Motor neuron (in vitro differentiated cells): ENCODE measurements around the gene RMI2. TPM values are rescaled to one million over a fixed set of nuclear protein-coding genes. Genes with fewer than 3 reads are reported as not detected.

Source experiments
- ATAC-seq, 8 experiments: fragments of 200-7000 bp; cut with Tn5 transposase; replicated peaks in 6 of 8; 2 replicates each; pipeline ENCODE4 v1.8.0; 2021; ENCODE audit warnings: mild to moderate bottlenecking in 8 of 8, moderate library complexity in 8 of 8
- H3K27ac ChIP-seq, 2 donors: fragments of 250-450 bp; sonication (Bioruptor Pico); 2 replicates each; pipeline ENCODE4 v1.9.0; 2021; ENCODE audit warnings: antibody characterized with exemption in 2 of 2, mild to moderate bottlenecking in 2 of 2, moderate library complexity in 1 of 2
- H3K4me1 ChIP-seq, 2 donors: fragments of 250-450 bp; sonication (Bioruptor Pico); replicated peaks in 1 of 2; 2 replicates each; pipeline ENCODE4 v1.6.1; 2021; ENCODE audit warnings: antibody characterized with exemption in 2 of 2, mild to moderate bottlenecking in 2 of 2, moderate library complexity in 1 of 2
- H3K4me3 ChIP-seq, 5 donors: fragments of 250-450 bp; sonication (Bioruptor Pico); 2 replicates each; pipeline ENCODE4 v1.9.0; 2021; ENCODE audit warnings: antibody characterized with exemption in 5 of 5, mild to moderate bottlenecking in 5 of 5, moderate library complexity in 4 of 5
- WGBS, 10 experiments: fragments of 450-650 bp; shearing (Covaris generic); methylation state at CpG; one replicate each; pipeline ENCODE4 v1.0.0; 2022; 5-methylcytosine and 5-hydroxymethylcytosine counted together
- in situ Hi-C, 9 experiments: fragments of 400-800 bp; cut with MboI; loops; one replicate each; pipeline ENCODE4 v1.15.0; 2021; ENCODE audit warnings: low sequenced_read_pairs in 9 of 9, low pct_unique_long_range_greater_than_20kb in 2 of 9; ENCODE audit not compliant: unreplicated experiment in 9 of 9
- total RNA-seq, 8 experiments: library from RNA; unstranded; fragments of 300-600 nt; gene quantifications; 2 replicates each; pipeline versions ENCODE4 v1.2.3 to v1.2.4, GENCODE V29; 2022

The RMI2 gene
- total RNA-seq, 8 experiments from 2014 or later = 1.6 to 22.7 (median 5.2) TPM

DNA sequence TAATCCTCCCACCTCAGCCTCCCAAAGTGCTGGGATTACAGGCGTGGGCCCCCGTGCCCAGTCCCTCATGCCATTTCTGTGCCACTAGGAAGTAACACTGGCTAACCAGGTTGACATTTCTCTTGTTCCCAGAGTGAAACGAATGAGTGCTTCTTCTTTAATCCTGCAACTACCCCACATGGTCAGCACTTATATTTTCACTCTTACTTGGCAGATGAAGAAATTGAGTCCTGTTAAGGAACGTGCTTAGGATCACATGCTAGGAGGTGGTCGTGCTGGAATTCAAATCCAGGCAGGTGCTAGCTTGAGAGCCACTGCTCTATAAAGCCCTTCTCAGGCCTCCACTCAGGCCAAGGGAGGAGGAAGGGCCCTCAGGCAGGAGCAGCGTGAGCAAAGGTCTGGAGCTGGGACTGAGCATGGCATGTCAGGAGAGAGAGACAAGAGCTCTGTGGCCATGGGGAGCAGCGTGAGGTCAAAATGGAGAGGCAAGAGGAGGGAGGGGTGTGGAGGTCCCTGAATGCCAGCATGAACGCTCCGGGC is 18.5 kb upstream of the RMI2 start:
- in situ Hi-C loops = loop anchor here in 1 of 9 experiments (25.0 kb wide), 1 partner anchor 365 kb away; no protein-coding TSS in a partner anchor
- H3K4me3 ChIP-seq = no peak overlapping the region
- peaks cover 11 to 13% of the 10 kb centered on the region in 2 donors for H3K4me1 ChIP-seq
- WGBS, 10 experiments = 60 to 100% (median 97%) methylated on average over 1 to 5 of the region's 9 CpGs; no CpG with 5 or more reads in 2 of the 10 experiments
- ATAC-seq = no peak
- no peak overlapping the region for H3K27ac ChIP-seq

GRCh38 chr16:11327277-11328171 is 17.7 kb upstream of the RMI2 start:
- Histone ChIP-seq H3K4me1 (peaks cover 11 to 13% of the 10 kb centered on the region in 2 donors), H3K27ac (no peak overlapping the region), H3K4me3 (no peak overlapping the region)
- WGBS, 10 experiments = 63 to 90% (median 80%) methylated on average over 4 to 9 of the region's 23 CpGs; no CpG with 5 or more reads in 4 of the 10 experiments
- in situ Hi-C loops = loop anchor here in 1 of 9 experiments (25.0 kb wide), 1 partner anchor 365 kb away; no protein-coding TSS in a partner anchor
- peak in 2 of 8 experiments; percentile 4 to 9 for ATAC-seq

- Histone ChIP-seq H3K4me1 (peaks cover 11 to 13% of the 10 kb centered on the region in 2 donors), H3K27ac (peak overlapping the region; percentile 42 to 75), H3K4me3 (no peak overlapping the region)
- ATAC-seq = peak; percentile 84 to 97 (median 94)
- in situ Hi-C loops = loop anchor here in 1 of 9 experiments (25.0 kb wide), 1 partner anchor 366 kb away; no protein-coding TSS in a partner anchor
- 0 to 83% (median 13%) methylated on average over 1 to 11 of the region's 12 CpGs; no CpG with 5 or more reads in 1 of the 10 experiments for WGBS, 10 experiments
These were observed 16.8 kb upstream of the RMI2 start for GRCh38 chr16:11328172-11329070.

DNA sequence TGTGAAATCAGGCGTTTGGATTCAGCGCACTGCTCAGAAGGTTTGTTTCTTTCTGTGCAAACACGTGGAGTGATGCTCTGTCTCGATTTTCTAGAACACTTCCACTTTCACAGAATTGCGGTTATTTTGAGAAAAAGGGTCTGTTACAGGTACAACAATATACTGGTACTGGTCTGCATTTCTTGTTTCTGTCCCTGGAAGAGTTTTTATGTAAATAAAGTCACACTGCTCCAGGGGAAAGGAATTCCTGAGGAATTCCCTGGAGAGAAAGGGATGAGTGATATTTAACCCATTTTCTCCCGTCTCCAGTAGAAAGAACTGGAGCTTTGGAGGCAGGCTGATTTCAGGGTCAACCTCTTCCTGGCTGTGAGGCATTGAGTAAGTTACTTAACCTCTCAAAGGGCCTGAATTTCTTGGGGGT is 16.2 kb upstream of the RMI2 start:
- Histone ChIP-seq H3K4me1 (peaks cover 11 to 13% of the 10 kb centered on the region in 2 donors), H3K27ac (peak overlapping the region in 1 of 2 donors; percentile 70), H3K4me3 (no peak overlapping the region)
- WGBS, 10 experiments = 0 to 33% (median 7%) methylated on average over 1 to 4 of the region's 6 CpGs; no CpG with 5 or more reads in 1 of the 10 experiments
- in situ Hi-C loops = loop anchor here in 1 of 9 experiments (25.0 kb wide), 1 partner anchor 367 kb away; no protein-coding TSS in a partner anchor
- peak in 7 of 8 experiments; percentile 5 to 34 (median 18) for ATAC-seq

GRCh38 chr16:11329891-11330290 is 15.4 kb upstream of the RMI2 start:
- ATAC-seq = no peak
- WGBS, 10 experiments = 40 to 100% (median 78%) methylated on average over 1 to 2 of the region's 3 CpGs; no CpG with 5 or more reads in 4 of the 10 experiments
- H3K27ac ChIP-seq = no peak overlapping the region
- no peak overlapping the region for H3K4me3 ChIP-seq
- H3K4me1 ChIP-seq = peaks cover 11 to 13% of the 10 kb centered on the region in 2 donors
- in situ Hi-C loops = loop anchor here in 1 of 9 experiments (25.0 kb wide), 1 partner anchor 368 kb away; no protein-coding TSS in a partner anchor

- Histone ChIP-seq H3K27ac (no peak overlapping the region), H3K4me3 (no peak overlapping the region), H3K4me1 (peaks cover 11 to 13% of the 10 kb centered on the region in 2 donors)
- in situ Hi-C loops = loop anchor here in 1 of 9 experiments (25.0 kb wide), 1 partner anchor 368 kb away; no protein-coding TSS in a partner anchor
- ATAC-seq = no peak
- WGBS, 10 experiments = 61 to 100% (median 95%) methylated on average over 1 to 5 of the region's 5 CpGs
These were observed 14.6 kb upstream of the RMI2 start for GRCh38 chr16:11330526-11331237.

- no peak for ATAC-seq
- WGBS, 10 experiments = 80 to 100% (median 92%) methylated on average over 1 to 2 of the region's 2 CpGs; no CpG with 5 or more reads in 5 of the 10 experiments
- Histone ChIP-seq H3K4me3 (no peak overlapping the region), H3K4me1 (peaks cover 11 to 13% of the 10 kb centered on the region in 2 donors), H3K27ac (no peak overlapping the region)
- in situ Hi-C loops = loop anchor here in 1 of 9 experiments (25.0 kb wide), 1 partner anchor 370 kb away; no protein-coding TSS in a partner anchor
These were observed 13.3 kb upstream of the RMI2 start for GRCh38 chr16:11331967-11332366.

- Histone ChIP-seq H3K4me3 (no peak overlapping the region), H3K4me1 (peaks cover 11 to 13% of the 10 kb centered on the region in 2 donors), H3K27ac (no peak overlapping the region)
- in situ Hi-C loops = loop anchor here in 1 of 9 experiments (25.0 kb wide), 1 partner anchor 371 kb away; no protein-coding TSS in a partner anchor
- ATAC-seq = no peak
- WGBS, 10 experiments = 50 to 100% (median 81%) methylated on average over 1 to 6 of the region's 9 CpGs; no CpG with 5 or more reads in 2 of the 10 experiments
These were observed 12.2 kb upstream of the RMI2 start for GRCh38 chr16:11333010-11333409.

DNA sequence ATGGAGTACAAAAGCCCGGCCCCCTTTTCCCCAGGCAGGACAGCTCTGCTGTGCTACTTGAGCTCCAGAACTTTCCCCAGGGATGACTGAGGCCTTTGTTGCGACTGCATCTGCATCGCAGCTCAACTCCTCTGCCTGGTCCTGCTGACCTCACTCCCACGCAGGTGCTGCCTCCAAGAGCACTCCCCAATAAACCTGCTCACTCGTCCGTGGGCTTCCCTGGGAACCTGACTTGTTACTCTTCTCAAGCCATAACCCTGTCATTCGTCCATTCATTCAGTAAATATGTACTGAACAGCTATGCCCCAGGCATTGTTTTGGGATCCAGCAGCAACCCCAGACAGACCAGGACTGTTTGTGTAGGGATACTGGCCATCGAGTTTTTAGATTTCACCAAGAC is 11.6 kb upstream of the RMI2 start:
- Histone ChIP-seq H3K27ac (no peak overlapping the region), H3K4me3 (no peak overlapping the region), H3K4me1 (peaks cover 7 to 9% of the 10 kb centered on the region in 2 donors)
- in situ Hi-C loops = loop anchor here in 1 of 9 experiments (25.0 kb wide), 1 partner anchor 371 kb away; no protein-coding TSS in a partner anchor
- peak in 2 of 8 experiments; percentile 19 to 54 for ATAC-seq
- 17 to 73% (median 62%) methylated on average over 1 to 8 of the region's 8 CpGs; no CpG with 5 or more reads in 3 of the 10 experiments for WGBS, 10 experiments

DNA sequence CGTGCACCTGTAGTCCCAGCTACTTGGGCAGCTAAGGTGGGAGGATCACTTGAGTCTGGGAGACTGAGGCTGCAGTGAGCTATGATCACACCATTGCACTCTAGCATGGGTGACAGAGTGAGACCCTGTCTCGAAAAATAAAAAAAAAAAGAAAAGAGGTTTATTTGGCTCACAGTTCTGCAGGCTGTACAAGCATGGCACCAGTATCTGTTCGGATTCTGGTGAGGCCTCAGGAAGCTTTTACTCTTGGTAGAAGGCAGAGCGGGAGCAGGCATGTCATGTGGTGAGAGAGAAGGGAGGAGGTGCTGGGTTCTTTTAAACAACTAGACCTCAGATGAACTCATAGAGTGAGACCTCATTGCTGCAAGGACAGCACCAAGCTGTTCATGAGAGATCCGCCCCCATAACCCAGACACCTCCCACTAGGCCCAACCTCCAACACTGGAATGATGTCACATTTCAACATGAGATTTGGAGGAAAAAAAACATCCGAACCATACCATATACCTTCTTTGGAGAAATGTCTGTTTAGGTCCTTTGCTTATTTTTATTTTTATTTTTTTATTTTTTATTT is 10.3 kb upstream of the RMI2 start:
- WGBS, 10 experiments = 72 to 100% (median 92%) methylated on average over 1 to 6 of the region's 6 CpGs; no CpG with 5 or more reads in 2 of the 10 experiments
- H3K4me1 ChIP-seq = no peaks in the 10 kb centered on the region
- no peak overlapping the region for H3K4me3 ChIP-seq
- no peak for ATAC-seq
- in situ Hi-C loops = loop anchor here in 1 of 9 experiments (25.0 kb wide), 1 partner anchor 373 kb away; no protein-coding TSS in a partner anchor
- no peak overlapping the region for H3K27ac ChIP-seq

GRCh38 chr16:11339075-11339474 is 6.2 kb upstream of the RMI2 start:
- in situ Hi-C loops = loop anchor here in 1 of 9 experiments (25.0 kb wide), 1 partner anchor 377 kb away; no protein-coding TSS in a partner anchor
- no peaks in the 10 kb centered on the region for H3K4me1 ChIP-seq
- 0 to 83% (median 60%) methylated on average over 1 of the region's 3 CpGs; no CpG with 5 or more reads in 6 of the 10 experiments for WGBS, 10 experiments
- ATAC-seq = peak in 1 of 8 experiments; percentile 76
- H3K27ac ChIP-seq = no peak overlapping the region
- H3K4me3 ChIP-seq = no peak overlapping the region
